HG03196 (cell line): Measurements from ENCODE around the gene BEST4.
"Not testable (repeated sequence)": the region's sequence is repeated elsewhere in the genome, so short reads cannot be mapped to it uniquely, and the experiment has no call there.

Source experiments
- ATAC-seq: cut with Tn5 transposase; IDR thresholded peaks from one replicate; pipeline ENCODE4 v1.9.1; 2021; ENCODE audit not compliant: unreplicated experiment

The BEST4 gene

GRCh38 chr1:44788120-44788860, at the start of gene BEST4:
Gene BEST4 (minus strand): TSS chr1:44788170. CDS start chr1:44787705, 465 bp downstream.
- ATAC-seq = no peak

- peak; percentile 59 for ATAC-seq
Measured at GRCh38 chr1:44835738-44836675, 48.0 kb upstream of the BEST4 start.

GRCh38 chr1:44834328-44834727, 46.4 kb upstream of the BEST4 start:
- ATAC-seq = no peak

GRCh38 chr1:44832056-44832705, 44.2 kb upstream of the BEST4 start:
- no peak for ATAC-seq

- ATAC-seq = no peak
Measured at GRCh38 chr1:44831516-44831915, 43.5 kb upstream of the BEST4 start.

- no peak for ATAC-seq
Measured at GRCh38 chr1:44830900-44831304, 42.9 kb upstream of the BEST4 start.

GRCh38 chr1:44829506-44830384, 41.8 kb upstream of the BEST4 start:
- no peak for ATAC-seq

- no peak for ATAC-seq
Measured at GRCh38 chr1:44828841-44829440, 41.0 kb upstream of the BEST4 start.

- ATAC-seq = no peak
Measured at GRCh38 chr1:44828003-44828651, 40.2 kb upstream of the BEST4 start.

GRCh38 chr1:44827197-44828002, 39.4 kb upstream of the BEST4 start:
- ATAC-seq = no peak

GRCh38 chr1:44826375-44827196, 38.6 kb upstream of the BEST4 start:
- ATAC-seq = no peak

GRCh38 chr1:44824392-44824791, 36.4 kb upstream of the BEST4 start:
- ATAC-seq = not testable (repeated sequence)

- no peak for ATAC-seq
Measured at GRCh38 chr1:44822981-44823451, 35.0 kb upstream of the BEST4 start.

- no peak for ATAC-seq
Measured at GRCh38 chr1:44822131-44822701, 34.2 kb upstream of the BEST4 start.

- ATAC-seq = no peak
Measured at GRCh38 chr1:44821240-44821715, 33.3 kb upstream of the BEST4 start.

- ATAC-seq = no peak
Measured at GRCh38 chr1:44820328-44821239, 32.6 kb upstream of the BEST4 start.
